GM23248 (cell line): ENCODE measurements around the gene TRIM9.

Experiments used
- EZH2 ChIP-seq: fragments of 200-600 bp; sonication (generic); IDR thresholded peaks from 2 replicates; pipeline ENCODE4 v1.6.1; 2018; ENCODE audit warnings: antibody characterized with exemption, mild to moderate bottlenecking; ENCODE audit not compliant: insufficient read depth, poor library complexity, severe bottlenecking
- EZH2phosphoT487 ChIP-seq: fragments of 200-600 bp; sonication (generic); IDR thresholded peaks from 2 replicates; pipeline ENCODE4 v1.6.1; 2018; ENCODE audit warnings: antibody characterized with exemption, moderate library complexity, mild to moderate bottlenecking, low read depth; ENCODE audit not compliant: insufficient read depth

DNA sequence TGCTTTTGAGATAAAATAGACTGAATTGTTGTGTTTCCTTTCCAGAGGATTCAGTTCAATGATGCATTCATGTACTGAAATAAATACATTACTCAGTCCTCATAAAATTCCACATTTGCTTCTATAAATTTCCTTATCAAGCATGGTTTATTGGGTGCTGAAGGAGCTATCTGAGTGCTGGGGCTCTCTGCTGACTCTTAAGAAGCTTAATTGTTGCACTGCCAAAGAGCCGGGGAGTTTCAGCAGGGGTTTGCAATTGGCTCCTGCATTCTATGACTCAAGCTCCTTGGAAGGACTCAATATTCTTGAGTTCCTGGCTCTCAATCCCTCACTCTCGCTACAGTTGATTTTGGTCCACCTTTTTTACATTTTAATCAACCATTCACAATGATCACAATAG lies 80.8 kb downstream of the TRIM9 start:
- no peak for TF ChIP-seq EZH2
- TF ChIP-seq EZH2phosphoT487 = 0 out of 2 replicates have a peak, but pooled peaks have one; percentile 42
